HepG2 (cell line): ENCODE results near the gene NECAB2. TPM values are rescaled to one million over a fixed set of nuclear protein-coding genes. Genes with fewer than 3 reads are reported as not detected.

ENCODE experiments used
- CREB3 ChIP-seq: sonication (generic); formaldehyde crosslinking; IDR thresholded peaks from 2 replicates; pipeline ENCODE4 v1.5.0; 2020; ENCODE audit warnings: missing genetic modification reagents
- CREM ChIP-seq, 2 experiments: sonication (generic) in 1 of 2; formaldehyde crosslinking in 1 of 2; IDR thresholded peaks; 2 replicates each; pipeline versions ENCODE4 v1.4.0 to v1.6.1; 2016 to 2020; ENCODE audit warnings: antibody characterized with exemption in 1 of 2, mild to moderate bottlenecking in 1 of 2, missing genetic modification reagents in 1 of 2
- CSRNP1 ChIP-seq: sonication (generic); formaldehyde crosslinking; IDR thresholded peaks from 2 replicates; pipeline ENCODE4 v1.8.1; 2023; ENCODE audit warnings: mild to moderate bottlenecking, missing genetic modification reagents
- ELK4 ChIP-seq: sonication (generic); formaldehyde crosslinking; IDR thresholded peaks from 2 replicates; pipeline ENCODE4 v1.9.0; 2021; ENCODE audit warnings: missing genetic modification reagents, borderline replicate concordance
- FIP1L1 ChIP-seq: fragments of 200-400 bp; formaldehyde crosslinking; IDR thresholded peaks from 2 replicates; pipeline ENCODE4 v1.6.1; 2018; ENCODE audit warnings: low read depth, mild to moderate bottlenecking, low read length, moderate library complexity, borderline replicate concordance; ENCODE audit not compliant: insufficient read depth
- MED8 ChIP-seq: sonication (generic); formaldehyde crosslinking; IDR thresholded peaks from 2 replicates; pipeline ENCODE4 v1.8.1; 2023; ENCODE audit warnings: mild to moderate bottlenecking, missing genetic modification reagents; ENCODE audit not compliant: insufficient replicate concordance
- PBX3 ChIP-seq: sonication (generic); formaldehyde crosslinking; IDR thresholded peaks from 2 replicates; pipeline ENCODE4 v1.8.1; 2023; ENCODE audit warnings: missing genetic modification reagents, inconsistent platforms, borderline replicate concordance
- PHF5A ChIP-seq: IDR thresholded peaks from one replicate; pipeline ENCODE4 v1.6.1; 2018; ENCODE audit warnings: low read depth, missing genetic modification reagents; ENCODE audit not compliant: unreplicated experiment
- PHF8 ChIP-seq: sonication (generic); formaldehyde crosslinking; IDR thresholded peaks from 2 replicates; pipeline ENCODE4 v1.5.0; 2020; ENCODE audit warnings: missing genetic modification reagents
- RBAK ChIP-seq: sonication (generic); formaldehyde crosslinking; IDR thresholded peaks from 2 replicates; pipeline ENCODE4 v1.5.1; 2020; ENCODE audit warnings: mild to moderate bottlenecking, missing genetic modification reagents
- SUZ12 ChIP-seq: fragments of 150-350 bp; IDR thresholded peaks from 2 replicates; pipeline ENCODE4 v1.6.1; 2014; ENCODE audit warnings: low read depth, low read length
- ZBTB38 ChIP-seq: sonication (generic); formaldehyde crosslinking; IDR thresholded peaks from 2 replicates; pipeline ENCODE4 v1.5.1; 2020; ENCODE audit warnings: mild to moderate bottlenecking, missing genetic modification reagents
- ZC3H4 ChIP-seq: sonication (generic); formaldehyde crosslinking; IDR thresholded peaks from 2 replicates; pipeline ENCODE4 v1.4.0; 2020; ENCODE audit warnings: missing genetic modification reagents, borderline replicate concordance
- ZFP36 ChIP-seq: fragments of 150-350 bp; IDR thresholded peaks from 2 replicates; pipeline ENCODE4 v1.6.1; 2018; ENCODE audit warnings: borderline replicate concordance, low read length, low read depth; ENCODE audit not compliant: partially characterized antibody
- ZNF296 ChIP-seq: sonication (generic); formaldehyde crosslinking; conservative IDR thresholded peaks from 2 replicates; pipeline ENCODE4 v1.5.0; 2020; ENCODE audit warnings: mild to moderate bottlenecking, missing genetic modification reagents
- ZNF503 ChIP-seq: sonication (generic); formaldehyde crosslinking; IDR thresholded peaks from 2 replicates; pipeline ENCODE4 v1.4.0; 2020; ENCODE audit warnings: missing genetic modification reagents
- ZNF530 ChIP-seq: sonication (generic); formaldehyde crosslinking; IDR thresholded peaks from 2 replicates; pipeline ENCODE4 v1.5.0; 2020; ENCODE audit warnings: low read depth, mild to moderate bottlenecking, missing genetic modification reagents
- ZNF550 ChIP-seq: sonication (generic); formaldehyde crosslinking; IDR thresholded peaks from 2 replicates; pipeline ENCODE4 v1.4.0; 2020; ENCODE audit warnings: mild to moderate bottlenecking, missing genetic modification reagents, borderline replicate concordance
- ZNF564 ChIP-seq: sonication (generic); formaldehyde crosslinking; IDR thresholded peaks from 2 replicates; pipeline ENCODE4 v1.8.1; 2023; ENCODE audit warnings: mild to moderate bottlenecking, missing genetic modification reagents
- ZNF605 ChIP-seq: sonication (generic); formaldehyde crosslinking; IDR thresholded peaks from 2 replicates; pipeline ENCODE4 v1.8.0; 2022; ENCODE audit warnings: mild to moderate bottlenecking, missing genetic modification reagents
- ZNF691 ChIP-seq: sonication (generic); formaldehyde crosslinking; IDR thresholded peaks from 2 replicates; pipeline ENCODE4 v1.4.0; 2020; ENCODE audit warnings: missing genetic modification reagents, low read depth, mild to moderate bottlenecking, borderline replicate concordance
- polyA plus RNA-seq, 8 experiments: library from polyadenylated mRNA; depleted of rRNA in 3 of 8; stranded (reverse) in 7 of 8; unstranded in 1 of 8; fragments of >200 nt; fragmentation: Illumina TruSeq in 4 of 8; extraction: Trizol in 4 of 8; gene quantifications; 2 replicates each; pipeline versions ENCODE4 v1.2.1 to v1.2.3, GENCODE V29; 2011 to 2016; ENCODE audit warnings: low read depth in 4 of 8, missing spikeins in 1 of 8, mixed read lengths in 1 of 8; ENCODE audit not compliant: insufficient read depth in 1 of 8
- total RNA-seq, 5 experiments: library from RNA; depleted of rRNA; stranded (reverse); fragments of >200 nt; fragmentation: Illumina TruSeq; extraction: Trizol; gene quantifications; 2 replicates each; pipeline ENCODE4 v1.2.3, GENCODE V29; 2016; ENCODE audit warnings: low read depth in 1 of 5

NECAB2 gene
- total and polyA plus RNA-seq, 2 of the 13 experiments (the other 11 are each of a cell fraction or from before 2014, with no cell fraction given): 0.21 to 0.49 TPM

- no peak for TF ChIP-seq FIP1L1
- TF ChIP-seq RBAK (CRISPR knock-in tag): no peak
- peak; percentile 75 for TF ChIP-seq ZFP36
- TF ChIP-seq PHF8 (CRISPR knock-in tag): no peak
- TF ChIP-seq CREM (IDR thresholded peaks at IDR 0.05): peak; percentile 82
- no peak for TF ChIP-seq CREM (CRISPR knock-in tag; IDR thresholded peaks at IDR 0.05)
- TF ChIP-seq PHF5A (CRISPR knock-in tag): no peak
- TF ChIP-seq SUZ12: no peak
- no peak for TF ChIP-seq ZNF564 (CRISPR knock-in tag)
- TF ChIP-seq CSRNP1 (CRISPR knock-in tag): no peak
- no peak for TF ChIP-seq PBX3 (CRISPR knock-in tag)
- no peak for TF ChIP-seq ZNF691 (CRISPR knock-in tag)
- TF ChIP-seq ZNF503 (CRISPR knock-in tag): no peak
- TF ChIP-seq ZNF530 (CRISPR knock-in tag): no peak
- TF ChIP-seq MED8: no peak
- TF ChIP-seq CREB3 (CRISPR knock-in tag): no peak
- TF ChIP-seq ZBTB38 (CRISPR knock-in tag): peak; percentile 39; the same call in 1 of the 2 replicates
- TF ChIP-seq ZNF605 (CRISPR knock-in tag): no peak
- no peak for TF ChIP-seq ZC3H4
- TF ChIP-seq ZNF296 (CRISPR knock-in tag): 0 out of 2 replicates have a peak, but pooled peaks have one; percentile 38
- no peak for TF ChIP-seq ELK4
- TF ChIP-seq ZNF550 (CRISPR knock-in tag): no peak
These were observed 18.9 kb upstream of the NECAB2 start (continued) for GRCh38 chr16:83948914-83949723.
